DMS 273 treated with DMSO at 0.1 percent for 48 hours (cell line): ENCODE data around the gene SEL1L3.

Experiments
- DNase-seq: peaks from one replicate; lab custom pipeline; 2025; lab: John Stamatoyannopoulos, UW

The SEL1L3 gene

DNA sequence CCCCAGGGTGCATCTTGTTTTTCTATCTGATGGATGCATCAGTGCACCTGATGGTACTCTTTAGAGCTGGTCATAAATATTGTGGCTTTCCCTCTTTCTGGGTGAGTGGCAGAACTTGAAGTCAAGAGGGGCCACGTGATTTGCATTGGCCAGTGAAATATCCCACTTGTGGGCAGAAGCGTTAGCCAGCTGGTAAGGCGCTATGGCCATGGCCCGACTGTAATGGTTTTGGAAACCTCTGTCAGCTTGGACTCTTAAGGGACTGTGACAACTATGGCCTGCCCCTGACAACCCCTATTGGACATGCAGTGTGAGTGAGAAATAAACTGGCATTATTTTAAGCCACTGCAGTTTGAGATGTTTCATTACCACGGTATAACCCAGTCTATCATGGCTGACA, 72.8 kb downstream of the SEL1L3 start:
- no peak for DNase-seq

DNA sequence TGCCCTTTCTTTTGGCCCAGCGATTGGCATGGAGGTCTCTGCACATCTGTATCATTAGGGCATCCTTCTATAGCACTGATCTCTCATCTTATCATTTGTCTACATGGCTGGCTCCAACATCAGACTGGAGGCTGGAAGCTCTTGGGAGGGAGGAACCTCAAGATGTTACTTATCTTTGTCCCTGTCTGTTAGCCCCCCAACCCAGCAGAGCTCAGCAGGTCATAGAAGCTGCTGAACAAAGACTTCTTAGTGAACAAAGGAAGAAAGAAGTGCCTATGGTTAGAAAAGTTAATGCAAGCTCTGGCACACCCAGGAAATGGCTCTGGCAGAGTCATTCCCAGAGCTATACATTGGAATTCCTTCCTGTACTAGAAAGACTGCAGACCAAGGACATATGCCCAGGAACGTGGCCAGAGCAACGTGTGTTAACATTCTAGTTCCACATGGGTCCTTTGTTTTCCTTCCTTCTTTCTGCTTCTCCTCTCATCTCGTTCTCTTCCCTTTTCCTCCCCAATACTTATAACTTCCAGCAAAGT, 74.0 kb downstream of the SEL1L3 start:
- DNase-seq, result no peak

DNA sequence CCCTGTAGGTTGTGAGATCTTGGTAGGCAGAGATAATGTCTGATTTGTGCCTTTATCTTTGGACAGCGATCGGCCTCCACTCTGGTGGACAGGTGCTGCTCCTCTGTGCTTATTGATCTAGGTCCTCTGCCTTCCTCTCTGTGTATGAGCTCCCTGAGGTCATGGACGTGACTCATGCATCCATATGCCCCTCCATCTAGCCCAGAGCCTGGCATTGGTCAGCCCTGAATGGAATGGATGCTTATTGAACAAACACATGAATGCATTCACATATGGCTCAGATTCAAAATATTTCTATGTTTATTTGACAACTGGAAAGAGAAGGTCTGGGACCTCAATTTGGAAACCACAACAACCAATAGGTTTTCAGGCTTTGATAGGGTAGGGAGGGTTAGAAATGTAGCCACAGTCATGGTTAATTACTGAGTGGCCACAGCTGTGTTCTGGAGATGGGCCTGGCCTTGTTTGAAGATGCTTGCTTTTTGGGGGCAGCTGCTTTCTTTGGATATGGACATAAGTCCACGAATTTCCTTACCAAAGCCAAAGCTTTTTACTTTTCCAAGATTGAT, 76.2 kb downstream of the SEL1L3 start:
- no peak for DNase-seq

DNA sequence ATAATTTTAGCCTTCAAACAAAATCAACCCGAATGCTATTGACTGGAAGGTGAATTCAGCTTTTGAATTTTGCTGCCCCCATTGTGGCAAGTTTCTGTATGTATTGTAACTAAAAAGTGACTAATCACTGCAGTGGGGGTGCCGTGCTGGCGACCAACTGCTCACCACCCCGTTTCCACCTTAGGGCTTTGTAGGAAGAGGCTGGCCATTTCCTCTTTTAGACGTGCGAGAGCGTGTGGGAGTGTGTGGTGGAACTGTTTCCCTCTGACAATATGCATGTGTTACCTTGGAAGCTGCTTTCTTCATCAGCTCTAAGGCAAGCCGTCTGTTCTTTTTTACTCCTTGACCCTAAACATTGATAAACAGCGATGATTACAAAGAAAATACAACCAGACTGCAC, 78.8 kb downstream of the SEL1L3 start:
- no peak for DNase-seq

DNA sequence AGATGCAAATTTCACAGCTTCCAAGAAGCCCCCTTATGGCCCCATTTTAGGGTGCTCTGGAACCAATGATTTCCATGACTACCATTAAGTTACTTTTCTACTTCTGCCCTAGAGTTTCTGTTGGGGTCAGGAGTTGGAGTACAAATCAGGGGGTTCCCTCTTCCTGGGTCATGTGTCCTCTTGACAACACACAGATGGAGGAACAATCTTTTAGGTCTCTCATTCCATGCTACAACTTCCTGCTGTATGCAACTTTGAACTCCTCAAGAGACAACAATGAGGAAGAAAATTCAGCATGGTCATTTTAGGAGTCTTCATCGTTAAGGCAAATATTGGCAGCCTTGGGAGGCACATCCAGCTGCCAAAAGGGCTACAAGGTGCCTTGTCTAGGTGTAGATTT, 79.7 kb downstream of the SEL1L3 start:
- no peak for DNase-seq

DNA sequence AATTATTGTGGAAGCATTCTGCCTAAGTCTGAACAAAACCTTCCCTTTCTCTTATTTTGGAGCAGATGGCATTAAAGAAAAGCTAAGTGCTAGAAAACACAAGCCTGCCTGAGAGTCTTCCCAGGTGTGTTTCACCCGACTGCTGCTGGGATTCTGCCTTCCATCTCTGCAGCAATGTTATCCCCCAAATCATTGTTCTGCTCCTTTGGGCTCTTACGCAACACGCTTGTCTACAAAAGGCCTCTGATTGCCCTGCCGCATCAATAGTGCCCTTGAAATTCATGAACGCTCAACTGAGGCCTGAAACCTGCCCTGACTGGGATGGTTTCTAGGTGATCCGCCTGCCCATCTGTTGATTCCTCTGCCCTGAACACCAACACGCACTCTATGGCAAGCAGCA, 80.3 kb downstream of the SEL1L3 start:
- no peak for DNase-seq

DNA sequence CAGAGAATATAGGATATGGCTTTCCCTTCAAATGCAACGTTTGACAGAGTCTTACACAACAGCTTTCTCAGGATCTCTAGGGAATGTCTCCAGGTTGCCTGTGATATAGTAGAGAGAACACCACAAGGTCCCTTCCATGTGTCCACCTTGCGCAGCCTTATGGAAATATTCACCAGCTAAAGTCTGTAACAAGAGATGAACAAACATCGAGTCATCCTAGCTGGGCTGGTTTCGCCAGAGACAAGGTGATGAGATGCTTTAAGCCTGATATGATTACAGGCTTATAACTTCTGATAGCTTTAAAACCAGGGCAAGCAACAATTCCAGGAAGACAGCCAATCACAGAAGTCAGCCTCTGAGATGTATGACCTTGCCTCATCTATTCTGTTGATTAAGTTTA, 83.8 kb downstream of the SEL1L3 start:
- no peak for DNase-seq

DNA sequence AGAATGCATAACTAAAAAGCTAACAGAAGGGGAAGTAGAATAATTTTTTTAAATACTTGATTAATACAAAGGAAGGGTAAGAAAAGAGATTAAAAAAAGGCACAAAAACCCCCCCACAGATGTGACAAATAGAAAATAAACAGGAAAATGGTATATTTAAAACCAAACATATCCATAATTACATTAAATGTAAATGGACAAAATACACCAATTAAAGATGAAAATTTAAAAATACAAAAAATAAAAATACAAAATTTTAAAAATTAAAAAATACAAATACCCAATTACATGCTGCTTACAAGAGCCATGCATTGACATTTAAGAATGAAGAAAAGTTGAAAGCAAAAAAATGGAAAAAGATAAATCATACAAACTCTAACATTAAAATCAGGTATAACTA, 86.0 kb downstream of the SEL1L3 start:
- DNase-seq, result no peak

DNA sequence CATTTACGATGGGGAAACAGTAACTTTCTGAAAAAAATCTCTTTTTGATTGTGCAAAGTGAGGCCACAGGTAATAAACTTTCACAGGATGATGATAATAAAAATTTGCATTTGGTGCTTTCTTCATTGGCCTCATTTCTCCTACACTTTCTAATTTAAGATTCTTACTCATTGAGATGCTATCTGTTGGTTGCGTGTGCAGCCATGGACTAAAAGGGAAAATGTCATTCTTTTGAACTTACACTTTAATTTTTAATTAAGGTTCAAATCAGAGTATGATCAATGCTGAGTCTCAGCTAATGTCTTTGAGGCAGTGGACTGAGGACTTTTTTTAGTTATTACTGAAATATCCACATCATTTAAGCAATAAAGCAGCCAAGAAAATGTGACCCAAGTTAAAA, 87.6 kb downstream of the SEL1L3 start:
- DNase-seq, result no peak

DNA sequence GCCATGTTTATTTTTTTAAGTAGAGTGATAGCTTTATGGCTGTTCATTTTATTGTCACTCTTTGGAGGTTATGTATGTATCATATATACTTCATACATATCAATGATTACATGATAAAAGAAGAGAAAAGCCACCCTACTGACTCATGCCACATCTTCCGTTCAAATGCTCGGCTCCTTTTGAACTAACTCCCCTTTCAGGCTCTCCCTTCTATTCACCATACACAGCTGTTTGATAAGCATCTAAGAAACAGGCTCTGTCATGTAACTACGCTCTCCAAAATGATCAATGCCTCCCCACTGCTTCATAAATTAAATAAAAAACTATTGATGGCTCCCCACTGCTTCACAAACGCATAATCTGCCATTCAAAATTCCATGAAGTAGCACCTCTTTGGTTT, 89.4 kb downstream of the SEL1L3 start:
- DNase-seq, result no peak

DNA sequence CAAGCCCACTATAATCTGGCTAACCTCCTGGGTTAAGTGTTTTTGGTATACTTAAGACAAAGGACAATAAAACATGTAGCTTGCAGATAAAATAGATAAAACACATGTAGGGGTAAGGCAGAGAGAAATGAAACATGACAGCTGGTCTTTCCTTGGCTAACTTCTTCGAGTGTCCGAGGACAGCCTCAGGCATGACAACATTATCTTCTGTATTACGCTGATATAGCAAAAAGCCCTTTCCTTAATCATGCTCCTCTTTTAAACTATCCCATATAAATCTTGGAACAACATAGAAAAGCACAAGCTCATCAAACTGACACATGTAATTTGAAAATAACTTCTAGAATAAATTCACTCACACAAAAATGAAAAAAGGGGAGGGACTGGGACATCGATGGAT, 91.1 kb downstream of the SEL1L3 start:
- DNase-seq, result no peak

DNA sequence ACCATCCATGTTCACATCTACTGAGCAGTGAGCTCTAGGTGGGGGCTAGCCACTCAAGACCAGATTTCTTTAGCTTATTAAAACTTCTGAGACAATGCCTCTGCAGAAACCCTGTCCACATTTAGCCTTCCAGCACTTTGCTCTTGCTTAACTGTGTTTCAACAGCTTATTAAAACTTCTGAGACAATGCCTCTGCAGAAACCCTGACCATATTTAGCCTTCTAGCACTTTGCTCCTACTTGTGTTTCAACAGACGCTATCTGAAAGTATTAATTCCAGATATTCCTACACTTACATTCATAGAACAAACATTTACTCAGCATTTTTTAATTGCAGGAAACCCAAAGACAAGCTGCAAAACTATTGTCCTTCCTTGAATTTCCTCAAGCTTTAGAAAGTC, 91.9 kb downstream of the SEL1L3 start:
- no peak for DNase-seq

DNA sequence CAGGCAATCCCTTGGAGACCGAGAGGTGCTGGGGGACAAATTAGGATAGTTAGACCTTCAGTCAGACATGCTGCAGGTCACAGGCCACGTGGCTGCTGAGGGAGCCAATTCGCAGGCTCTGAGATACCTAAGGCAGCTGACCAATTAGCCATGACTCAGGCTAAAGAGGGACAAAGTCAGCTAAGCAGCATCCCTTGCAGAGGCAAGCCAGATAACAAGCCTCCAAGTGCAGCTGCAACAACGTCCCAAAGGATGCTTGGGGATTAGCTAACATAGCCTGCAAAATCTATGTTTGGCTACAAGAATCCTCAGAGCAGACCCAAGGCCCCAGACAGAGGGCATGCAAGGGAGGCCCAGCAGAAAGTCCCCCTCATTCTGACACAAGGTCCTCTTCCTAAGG, 93.5 kb downstream of the SEL1L3 start:
- DNase-seq, result no peak

DNA sequence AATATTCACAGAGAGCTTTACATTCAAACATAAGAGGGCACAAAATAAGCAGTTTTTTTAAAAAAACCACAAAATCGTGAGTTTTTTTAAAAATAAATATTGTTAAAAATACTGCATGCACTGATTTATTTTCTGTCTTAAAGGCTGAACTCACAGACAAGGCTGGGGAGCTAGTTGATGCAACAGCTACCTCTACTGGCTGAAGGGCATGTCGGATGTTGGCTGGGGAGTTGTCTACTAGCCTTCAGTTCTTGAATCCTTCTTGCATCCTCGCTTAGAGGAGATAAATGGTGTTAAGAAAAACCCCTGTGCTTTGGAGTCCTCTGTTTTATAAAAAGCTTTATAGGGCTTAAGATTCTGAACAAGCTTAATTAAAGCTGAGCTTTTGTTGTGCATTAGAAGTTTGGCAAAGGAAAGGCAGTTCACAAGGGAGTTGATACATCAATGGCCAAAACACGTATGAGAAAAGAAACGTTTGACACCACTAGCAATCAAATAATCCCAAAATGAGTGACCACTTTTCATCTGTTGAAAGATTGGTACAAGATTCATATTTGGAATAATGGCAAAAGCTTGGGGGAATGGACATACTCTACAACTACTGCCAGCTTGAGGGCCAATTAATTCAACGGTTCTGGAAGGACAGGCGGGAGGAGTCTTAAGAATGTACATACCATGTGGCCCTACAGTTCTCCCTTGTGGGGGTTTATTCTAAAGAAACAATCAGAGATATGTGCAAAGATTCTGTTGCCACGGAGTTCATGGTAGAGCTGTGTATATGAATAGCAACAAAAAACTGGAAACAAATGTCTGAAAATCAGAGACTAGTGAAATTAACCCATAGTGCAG, 94.7 kb downstream of the SEL1L3 start:
- no peak for DNase-seq

DNA sequence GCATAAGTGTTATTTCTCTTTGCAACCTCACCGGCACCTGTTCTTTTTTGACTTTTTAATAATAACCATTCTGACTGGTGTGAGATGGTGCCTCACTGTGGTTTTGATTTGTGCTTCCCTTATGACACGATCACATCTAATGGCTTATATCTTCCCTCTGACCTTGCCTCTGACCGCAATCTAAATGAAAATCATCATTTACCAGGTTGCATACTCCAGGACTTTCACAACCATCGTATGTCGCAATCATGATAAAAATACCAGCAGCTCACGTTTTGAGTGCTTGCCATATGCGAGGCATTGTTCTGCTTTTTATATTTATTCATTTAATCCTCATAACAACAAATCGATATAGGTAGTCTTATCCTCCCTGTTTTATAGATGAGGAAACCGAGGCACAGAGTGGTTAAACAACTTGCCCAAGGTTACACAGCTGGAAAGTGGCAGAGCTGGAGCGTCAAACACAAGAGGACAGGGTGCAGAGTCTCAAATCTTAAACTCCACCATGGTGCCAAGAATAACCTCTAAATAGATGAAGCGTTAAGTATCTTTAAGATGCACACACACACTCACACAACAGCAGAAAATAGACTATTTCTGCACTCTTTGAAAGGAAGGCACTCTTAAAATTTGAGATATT, 102.2 kb downstream of the SEL1L3 start:
- DNase-seq, result no peak

DNA sequence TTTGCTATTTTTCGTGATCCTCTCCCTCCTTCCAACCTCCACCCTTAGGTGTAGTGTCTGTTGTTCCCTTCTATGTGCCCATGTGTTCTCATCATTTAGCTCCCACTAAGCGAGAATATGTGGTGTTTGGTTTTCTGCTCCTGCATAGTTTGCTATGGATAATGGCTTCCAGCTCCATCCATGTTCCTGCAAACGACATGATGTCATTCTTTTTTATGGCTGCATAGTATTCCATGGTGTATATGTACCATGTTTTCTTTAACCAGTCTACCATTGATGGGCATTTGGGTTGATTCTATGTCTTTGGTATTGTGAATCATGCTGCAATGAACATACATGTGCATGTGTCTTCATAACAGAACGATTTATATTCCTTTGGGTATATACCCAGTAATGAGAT, 102.7 kb downstream of the SEL1L3 start:
- no peak for DNase-seq

DNA sequence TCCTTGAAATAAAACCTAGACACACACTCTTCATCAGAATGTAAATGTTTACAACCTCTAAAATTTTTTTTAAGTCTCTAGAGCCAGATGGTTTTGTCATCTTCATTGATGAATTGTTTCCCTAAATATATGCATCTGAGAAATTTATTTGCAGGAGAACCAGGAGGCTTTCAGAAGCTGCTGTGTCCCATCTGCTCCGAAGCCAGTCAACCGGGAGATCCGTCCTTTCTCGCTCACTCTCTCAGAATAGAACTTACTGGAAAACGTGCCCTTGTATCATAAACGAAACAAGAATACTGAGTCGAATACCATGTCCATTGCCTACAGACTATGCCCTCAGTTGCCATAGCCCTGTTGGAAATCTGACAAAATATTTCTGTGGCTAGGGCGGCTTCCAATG, 103.7 kb downstream of the SEL1L3 start:
- no peak for DNase-seq

DNA sequence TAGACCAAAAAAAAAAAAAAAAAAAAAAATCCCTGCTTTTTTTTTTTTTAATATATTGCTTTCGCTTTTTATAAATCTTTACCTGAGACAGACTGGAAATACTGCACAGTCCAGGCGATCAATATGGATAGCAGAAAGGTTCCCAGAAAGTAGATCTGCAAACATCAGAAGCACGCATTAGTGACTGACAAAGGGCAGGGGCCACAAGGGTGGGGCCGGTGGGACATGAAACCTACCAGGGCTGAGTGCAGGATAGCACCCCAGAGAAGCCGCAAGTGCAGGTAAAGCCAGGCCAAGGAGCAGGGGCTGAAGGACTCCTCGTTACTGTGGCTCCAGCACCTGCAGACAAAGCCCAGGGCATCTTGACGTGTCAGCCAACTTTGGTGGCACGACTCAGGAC, 105.3 kb downstream of the SEL1L3 start:
- no peak for DNase-seq

DNA sequence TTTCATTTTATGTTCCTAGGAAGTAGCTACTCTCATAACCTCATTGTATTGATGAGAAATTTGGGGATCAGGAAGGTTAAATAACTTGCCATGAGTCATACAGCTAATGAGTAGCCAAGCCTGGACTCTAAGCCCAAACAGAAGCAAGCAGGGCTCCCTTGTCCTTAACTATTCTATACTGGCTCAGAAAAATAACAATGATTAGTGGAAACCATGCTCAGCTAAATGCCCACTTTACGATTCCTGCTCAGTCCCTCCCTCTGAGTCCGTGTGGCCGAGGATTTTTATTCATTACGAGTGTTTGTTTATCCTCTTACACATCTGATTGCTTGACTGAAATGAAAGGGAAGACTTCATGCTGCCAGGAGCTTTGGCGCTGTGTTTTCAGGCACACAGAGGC, 106.3 kb downstream of the SEL1L3 start:
- DNase-seq, result no peak

DNA sequence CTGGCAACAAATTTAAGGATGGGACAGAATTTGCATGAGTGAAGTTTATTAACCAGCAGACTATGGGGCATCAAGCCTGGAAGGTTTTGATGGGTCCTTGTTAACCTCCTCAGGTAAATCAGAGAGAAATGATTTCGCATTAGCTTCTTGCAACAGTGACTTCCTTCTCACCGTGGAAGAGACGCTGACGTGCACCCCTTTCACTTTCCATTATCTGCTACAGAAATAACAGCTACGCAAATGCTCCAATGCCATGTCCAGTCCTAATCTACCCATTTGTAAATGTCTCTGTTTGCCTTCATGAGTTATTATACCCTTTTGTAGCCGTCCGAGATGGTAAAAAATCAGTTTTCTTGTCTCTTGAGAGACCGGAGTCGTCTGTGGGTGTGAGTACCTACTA, 106.9 kb downstream of the SEL1L3 start:
- DNase-seq, result no peak

DNA sequence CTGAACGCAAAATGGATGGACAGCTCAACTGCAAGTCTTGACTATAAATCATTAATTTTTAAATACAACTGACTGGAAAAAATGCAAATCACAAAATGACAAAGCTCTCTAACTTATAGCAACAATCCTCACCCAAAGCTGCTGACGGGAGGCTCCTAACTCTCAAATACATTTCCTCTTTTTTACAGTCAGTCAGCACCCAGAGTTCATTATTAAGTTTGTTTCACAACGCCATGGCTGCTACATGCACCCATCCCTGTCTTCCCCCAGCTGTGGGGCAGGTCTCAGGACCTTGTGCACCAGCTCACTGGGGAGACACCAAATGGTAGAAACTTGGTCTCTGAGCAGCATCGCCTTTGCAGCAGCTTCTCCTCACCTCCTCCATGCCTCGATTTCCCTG, 109.5 kb downstream of the SEL1L3 start:
- DNase-seq, result no peak

DNA sequence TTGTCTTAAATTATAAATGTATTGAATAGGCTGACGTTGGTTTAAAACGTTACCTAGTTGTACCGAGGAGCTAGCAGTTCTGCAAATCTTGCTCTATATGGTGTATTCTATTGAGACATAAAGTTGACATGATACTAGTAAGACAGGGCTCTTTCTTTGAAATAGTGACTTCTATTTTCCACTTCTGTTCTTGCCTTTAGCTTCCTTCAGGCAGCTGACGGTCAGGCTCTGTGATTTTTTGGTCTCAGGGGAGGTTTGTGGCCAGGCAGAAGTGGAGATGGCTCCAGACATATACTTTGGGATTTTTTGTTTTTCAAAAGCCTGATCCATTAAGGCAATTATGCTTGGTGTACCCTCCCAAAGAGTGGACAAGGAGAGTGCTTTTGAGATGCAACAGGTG, 111.9 kb downstream of the SEL1L3 start:
- DNase-seq, result no peak

DNA sequence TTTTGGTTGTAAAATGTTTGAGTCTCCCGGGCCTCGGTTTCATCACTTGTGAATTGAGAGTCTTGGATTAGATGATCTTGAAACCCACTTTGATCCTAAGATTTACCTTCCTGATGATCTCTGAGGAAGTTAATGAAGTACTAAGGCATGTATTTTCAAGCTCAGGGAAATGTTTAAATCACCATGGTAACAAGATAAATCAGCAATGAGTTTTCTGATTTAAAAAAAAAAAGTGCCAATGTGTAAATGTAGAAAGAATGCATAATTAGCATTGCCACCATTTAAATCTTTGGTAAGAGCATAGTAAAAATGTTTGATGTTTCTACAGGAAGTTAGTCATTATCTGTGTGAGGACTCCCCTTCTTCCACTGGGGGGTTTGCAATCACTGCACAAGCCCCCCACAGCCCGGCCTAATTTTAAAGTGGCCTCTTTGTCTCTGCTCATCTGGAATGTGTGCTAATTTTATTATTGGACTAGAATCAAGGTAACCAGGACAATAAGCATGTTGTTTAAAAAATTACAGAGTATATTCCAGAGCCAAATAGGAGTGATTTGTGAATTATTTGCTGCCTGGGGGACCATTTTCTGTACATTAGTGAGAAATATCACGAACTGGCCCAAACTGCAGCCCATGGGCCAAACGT, 113.5 kb downstream of the SEL1L3 start:
- no peak for DNase-seq
